B cell (primary cell): Measurements from ENCODE around the gene ALG8. TPM values are rescaled to one million over a fixed set of nuclear protein-coding genes. Genes with fewer than 3 reads are reported as not detected.

Experiments used
- ATAC-seq: fragments of 200-7000 bp; cut with Tn5 transposase; one replicate; pipeline ENCODE4 v1.10.0; 2021; ENCODE audit warnings: low read depth, mild to moderate bottlenecking, moderate number of reproducible peaks, moderate library complexity
- CTCF ChIA-PET: fragments of 350-600 bp; sonication (Branson Sonifier 250); formaldehyde crosslinking; loops from one replicate; lab custom pipeline; 2021; ENCODE audit warnings: antibody characterized with exemption, inconsistent platforms; lab: Charles Lee
- POLR2A ChIA-PET: fragments of 350-600 bp; sonication (Branson Sonifier 250); formaldehyde crosslinking; loops from one replicate; lab custom pipeline; 2021; ENCODE audit warnings: antibody characterized with exemption; lab: Charles Lee
- DNase-seq: peaks from one replicate; pipeline ENCODE4 v3.0.0; 2013
- H2AFZ ChIP-seq: 2 replicates; pipeline ENCODE4 v1.6.1; 2012; ENCODE audit warnings: mild to moderate bottlenecking, low read depth, low read length; ENCODE audit not compliant: insufficient read depth, poor library complexity, severe bottlenecking
- H3K27ac ChIP-seq, 2 donors: 1 replicate in 1 of 2; 2 replicates in 1 of 2; pipeline ENCODE4 v1.5.1; 2012 to 2013; ENCODE audit warnings: low read length in 2 of 2, mild to moderate bottlenecking in 2 of 2, moderate library complexity in 1 of 2
- H3K27me3 ChIP-seq, 4 experiments: fragments of 200-600 bp in 1 of 4; sonication (generic) in 1 of 4; replicated peaks in 1 of 4; 1 replicate in 2 of 4; 2 replicates in 2 of 4; pipeline versions ENCODE4 v1.6.1 to v1.7.0; 2013 to 2016; ENCODE audit warnings: low read length in 3 of 4, mild to moderate bottlenecking in 2 of 4, mixed read lengths in 1 of 4, moderate library complexity in 1 of 4; ENCODE audit not compliant: insufficient read depth in 4 of 4, control insufficient read depth in 3 of 4; ENCODE audit errors: control extremely low read depth in 1 of 4
- H3K36me3 ChIP-seq, 2 experiments: replicated peaks in 1 of 2; 1 replicate in 1 of 2; 2 replicates in 1 of 2; pipeline versions ENCODE4 v1.6.1 to v1.7.1; 2013; ENCODE audit warnings: low read length in 1 of 2; ENCODE audit not compliant: insufficient read depth in 2 of 2, control insufficient read depth in 1 of 2; ENCODE audit errors: control extremely low read depth in 1 of 2, extremely low read depth in 1 of 2
- H3K4me1 ChIP-seq, 2 donors: fragments of 200-600 bp in 1 of 2; sonication (generic) in 1 of 2; 1 replicate in 1 of 2; 2 replicates in 1 of 2; pipeline versions ENCODE4 v1.5.1 to v1.6.1; 2013 to 2017; ENCODE audit warnings: low read length in 2 of 2; ENCODE audit not compliant: control insufficient read depth in 2 of 2, insufficient read depth in 2 of 2
- H3K4me2 ChIP-seq: replicated peaks from 2 replicates; pipeline ENCODE3; 2012; ENCODE audit warnings: mild to moderate bottlenecking, low read depth, low read length; ENCODE audit not compliant: poor library complexity, severe bottlenecking
- H3K4me3 ChIP-seq, 5 experiments: fragments of 200-600 bp in 1 of 5; sonication (generic) in 1 of 5; 1 replicate in 3 of 5; 2 replicates in 2 of 5; pipeline versions ENCODE4 v1.5.1 to v1.7.0; 2011 to 2016; ENCODE audit warnings: low read length in 4 of 5, mild to moderate bottlenecking in 4 of 5, low read depth in 2 of 5, control low read depth in 1 of 5, moderate library complexity in 1 of 5; ENCODE audit not compliant: insufficient read depth in 1 of 5; ENCODE audit errors: control extremely low read depth in 1 of 5, extremely low read depth in 1 of 5
- H3K79me2 ChIP-seq: fragments of 200-600 bp; sonication (generic); one replicate; pipeline ENCODE4 v1.6.0; 2016; ENCODE audit warnings: low read length; ENCODE audit not compliant: control insufficient read depth, insufficient read depth
- H3K9ac ChIP-seq: fragments of 200-600 bp; sonication (generic); 2 replicates; pipeline ENCODE4 v1.6.1; 2017; ENCODE audit warnings: mild to moderate bottlenecking, low read length, moderate library complexity
- H3K9me3 ChIP-seq, 3 donors: one replicate each; pipeline versions ENCODE4 v1.6.1 to v1.7.1; 2013; ENCODE audit warnings: low read length in 2 of 3; ENCODE audit not compliant: control insufficient read depth in 2 of 3, insufficient read depth in 1 of 3; ENCODE audit errors: control extremely low read depth in 1 of 3
- H4K20me1 ChIP-seq: 2 replicates; pipeline ENCODE4 v1.6.0; 2012; ENCODE audit warnings: mild to moderate bottlenecking, low read length; ENCODE audit not compliant: insufficient read depth, control insufficient read depth, poor library complexity, severe bottlenecking
- H3K27ac Mint-ChIP-seq: one replicate; pipeline ENCODE4 v1.8.0; 2021; ENCODE audit warnings: mixed read lengths
- H3K27me3 Mint-ChIP-seq: one replicate; pipeline ENCODE4 v1.8.0; 2021; ENCODE audit warnings: mixed read lengths
- H3K4me1 Mint-ChIP-seq: one replicate; pipeline ENCODE4 v1.8.0; 2021; ENCODE audit warnings: mixed read lengths
- H3K4me3 Mint-ChIP-seq: one replicate; pipeline ENCODE4 v1.8.0; 2021; ENCODE audit warnings: mixed read lengths
- H3K9me3 Mint-ChIP-seq: one replicate; pipeline ENCODE4 v1.8.0; 2022; ENCODE audit warnings: mixed read lengths; ENCODE audit not compliant: insufficient read depth
- CTCF ChIP-seq: fragments of 200-600 bp; IDR thresholded peaks from one replicate; pipeline ENCODE4 v1.8.0; 2022; ENCODE audit warnings: antibody characterized with exemption, mild to moderate bottlenecking
- EZH2 ChIP-seq: IDR thresholded peaks from 2 replicates; pipeline ENCODE4 v1.6.1; 2012; ENCODE audit warnings: borderline replicate concordance, low read depth, mild to moderate bottlenecking, moderate library complexity, low read length; ENCODE audit not compliant: insufficient read depth, poor library complexity, severe bottlenecking
- whole genome bisulfite sequencing: methylation state at CpG from one replicate; pipeline ENCODE4 v1.1.5; 2013; ENCODE audit warnings: missing lambda C conversion rate; ENCODE audit not compliant: insufficient coverage; 5-methylcytosine and 5-hydroxymethylcytosine counted together
- intact Hi-C: fragments of 100-400 bp; cut with micrococcal nuclease; formaldehyde crosslinking; loops from one replicate; pipeline ENCODE4 v1.10.0; 2022
- polyA plus RNA-seq: library from polyadenylated mRNA; depleted of rRNA; stranded (reverse); fragments of >200 nt; gene quantifications from 2 replicates; pipeline ENCODE4 v1.2.3, GENCODE V29; 2012
- total RNA-seq, 2 donors: library from RNA; stranded (reverse); fragments of 120-200 nt in 1 of 2; gene quantifications; 1 replicate in 1 of 2; 2 replicates in 1 of 2; pipeline versions ENCODE4 v1.2.3 to v1.2.4, GENCODE V29; 2013 to 2022

ALG8 gene
- total and polyA plus RNA-seq, 2 donors (not counting 1 experiment from before 2014, with no cell fraction given) = 16.7 to 28.5 TPM

DNA sequence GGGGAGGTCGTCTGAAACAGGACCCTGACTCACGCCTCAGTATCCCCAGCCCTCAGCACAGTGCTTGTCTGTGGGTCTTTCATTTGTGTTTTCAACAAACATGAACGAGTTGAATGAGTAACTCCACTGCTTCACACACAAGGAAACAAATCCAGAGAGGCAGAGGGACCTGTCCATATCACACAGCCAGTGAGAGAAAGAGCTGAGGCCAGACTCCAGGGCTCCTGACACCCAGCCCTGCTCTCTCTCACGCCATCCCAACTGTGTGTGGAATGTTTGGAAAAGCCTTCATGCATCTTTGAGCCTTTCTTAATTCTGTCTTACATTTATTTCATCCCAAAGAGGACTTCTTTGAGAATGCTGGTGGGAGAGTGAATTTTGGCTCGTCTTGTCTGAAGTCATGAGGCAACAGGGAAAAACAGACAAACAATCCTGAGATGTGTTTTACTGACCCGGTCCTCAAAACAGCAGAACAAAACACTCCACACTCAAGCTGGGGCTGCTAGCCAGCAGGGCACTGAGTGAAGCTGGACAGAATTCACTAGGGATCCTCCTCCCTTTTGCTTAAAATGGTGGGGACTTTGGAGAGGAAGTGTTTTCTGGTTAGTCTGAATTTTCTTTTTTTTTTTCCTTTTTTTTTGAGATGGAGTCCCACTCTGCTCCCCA, 19.7 kb upstream of the ALG8 start:
- no peaks in the 10 kb centered on the region for H3K27me3 Mint-ChIP-seq
- H3K27ac Mint-ChIP-seq = no peak overlapping the region
- no peaks in the 10 kb centered on the region for H3K36me3 ChIP-seq
- no peak overlapping the region for H3K4me2 ChIP-seq
- no peaks in the 10 kb centered on the region for H3K4me1 ChIP-seq
- no peak overlapping the region for H3K4me3 Mint-ChIP-seq
- CTCF ChIA-PET = no interaction called here
- POLR2A ChIA-PET = no interaction called here
- H2AFZ ChIP-seq = no peak overlapping the region
- H4K20me1 ChIP-seq = no peaks in the 10 kb centered on the region
- intact Hi-C loops = no loop called here
- H3K9ac ChIP-seq = no peak overlapping the region
- H3K4me1 Mint-ChIP-seq = no peaks in the 10 kb centered on the region
- DNase-seq (no peak), ATAC-seq (no peak)
- no CpG with 5 or more reads among the region's 6 CpGs for WGBS
- H3K27me3 ChIP-seq = no peaks in the 10 kb centered on the region
- TF ChIP-seq CTCF (no peak), EZH2 (no peak)
- H3K27ac ChIP-seq = no peak overlapping the region
- H3K9me3 ChIP-seq = no peaks in the 10 kb centered on the region
- H3K79me2 ChIP-seq = no peaks in the 10 kb centered on the region
- H3K9me3 Mint-ChIP-seq = no peaks in the 10 kb centered on the region
- no peak overlapping the region for H3K4me3 ChIP-seq

- Mint-ChIP-seq H3K27ac (no peak overlapping the region), H3K4me1 (no peaks in the 10 kb centered on the region), H3K9me3 (no peaks in the 10 kb centered on the region), H3K4me3 (no peak overlapping the region), H3K27me3 (no peaks in the 10 kb centered on the region)
- H3K4me3 ChIP-seq = no peak overlapping the region
- CTCF ChIA-PET = no interaction called here
- DNase-seq (no peak), ATAC-seq (no peak)
- H2AFZ ChIP-seq = no peak overlapping the region
- H3K4me1 ChIP-seq = no peaks in the 10 kb centered on the region
- no peaks in the 10 kb centered on the region for H3K79me2 ChIP-seq
- H3K27me3 ChIP-seq = no peaks in the 10 kb centered on the region
- H4K20me1 ChIP-seq = no peaks in the 10 kb centered on the region
- H3K9ac ChIP-seq = no peak overlapping the region
- WGBS = 67% methylated on average over 3 of the region's 6 CpGs
- H3K36me3 ChIP-seq = no peaks in the 10 kb centered on the region
- intact Hi-C loops = no loop called here
- no peak overlapping the region for H3K4me2 ChIP-seq
- no peak overlapping the region for H3K27ac ChIP-seq
- TF ChIP-seq CTCF (no peak), EZH2 (no peak)
- POLR2A ChIA-PET = no interaction called here
- no peaks in the 10 kb centered on the region for H3K9me3 ChIP-seq
These were observed 16.9 kb upstream of the ALG8 start for GRCh38 chr11:78156127-78156844.
